NCI-H2196 treated with DMSO at 0.1 percent for 48 hours (cell line): ENCODE data around the gene ZNF445.
"Not testable (repeated sequence)": the region's sequence is repeated elsewhere in the genome, so short reads cannot be mapped to it uniquely, and the experiment has no call there.

Experiments used
- DNase-seq: peaks from one replicate; lab custom pipeline; 2025; ENCODE audit not compliant: unreplicated experiment; lab: John Stamatoyannopoulos, UW

ZNF445 gene

DNA sequence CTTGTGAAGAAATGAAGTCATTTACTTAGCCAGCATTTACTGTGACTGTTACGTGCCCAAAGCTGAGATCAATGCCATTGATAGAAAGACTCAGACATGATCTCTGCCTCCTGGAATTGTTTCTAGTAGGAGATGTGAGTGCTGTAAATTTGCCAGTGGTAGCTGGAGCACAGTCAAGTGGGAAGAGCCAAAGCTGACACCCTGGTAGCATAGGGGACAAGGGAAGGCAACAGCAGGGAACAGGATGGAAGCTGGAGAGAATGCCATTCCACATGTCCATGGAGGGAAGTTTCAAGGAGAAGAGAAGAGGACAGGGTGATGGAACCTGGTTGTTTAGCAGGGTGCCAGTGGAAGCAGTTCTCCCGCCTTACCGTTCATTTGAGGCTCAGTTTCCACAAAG lies 74.9 kb downstream of the ZNF445 start:
- no peak for DNase-seq

DNA sequence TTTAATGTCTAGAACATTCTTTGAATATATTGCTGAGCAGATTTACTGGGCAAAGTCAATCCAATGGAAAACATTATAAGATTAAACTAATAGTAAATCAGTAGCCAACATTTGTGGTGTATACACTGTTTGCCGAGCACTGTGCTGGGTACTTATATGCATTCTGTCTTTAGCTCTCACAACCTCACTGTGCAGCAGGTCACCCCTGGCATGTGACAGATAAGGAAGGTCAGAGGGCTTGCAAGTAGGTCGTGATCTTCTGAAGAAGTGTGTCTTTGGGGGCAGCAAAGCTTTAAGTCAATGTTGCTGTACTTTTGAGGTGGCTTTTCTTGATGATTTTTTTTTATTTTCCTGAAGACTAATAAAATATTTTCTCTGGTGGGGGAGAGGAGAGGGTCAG lies 76.7 kb downstream of the ZNF445 start:
- no peak for DNase-seq

DNA sequence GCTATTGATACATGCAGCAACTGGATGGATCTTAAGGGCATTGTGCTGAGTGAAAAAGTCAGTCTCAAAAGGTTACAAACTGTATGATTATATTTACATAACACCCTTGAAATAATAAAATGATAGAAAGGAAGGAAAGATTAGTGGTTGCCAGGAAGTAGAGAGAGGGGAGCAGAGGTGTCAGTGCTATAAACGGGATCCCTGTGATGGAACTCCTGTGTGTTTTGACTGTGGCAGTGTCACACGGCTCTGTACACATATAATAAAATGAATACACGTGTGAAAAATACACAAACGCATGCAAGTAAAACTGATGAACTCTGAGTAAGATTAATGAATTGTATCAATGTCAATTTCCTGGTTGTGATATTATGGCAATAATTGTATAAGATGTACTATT lies 78.6 kb downstream of the ZNF445 start:
- DNase-seq = no peak

DNA sequence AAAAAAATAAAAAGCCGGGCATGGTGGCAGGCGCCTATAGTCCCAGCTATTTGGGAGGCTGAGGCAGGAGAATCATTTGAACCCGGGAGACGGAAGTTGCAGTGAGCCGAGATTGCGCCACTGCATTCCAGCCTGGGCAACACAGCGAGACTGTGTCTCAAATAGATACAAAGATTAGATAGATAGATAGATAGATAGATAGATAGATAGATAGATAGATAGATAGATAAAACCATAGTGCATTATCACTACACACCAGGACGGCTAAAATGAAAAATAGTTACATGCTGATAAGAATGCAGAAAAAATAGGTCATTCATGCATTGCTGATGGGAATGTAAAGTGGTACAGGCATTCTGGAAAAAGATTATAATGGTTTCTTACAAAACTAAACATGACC lies 79.2 kb downstream of the ZNF445 start:
- DNase-seq = not testable (repeated sequence)

DNA sequence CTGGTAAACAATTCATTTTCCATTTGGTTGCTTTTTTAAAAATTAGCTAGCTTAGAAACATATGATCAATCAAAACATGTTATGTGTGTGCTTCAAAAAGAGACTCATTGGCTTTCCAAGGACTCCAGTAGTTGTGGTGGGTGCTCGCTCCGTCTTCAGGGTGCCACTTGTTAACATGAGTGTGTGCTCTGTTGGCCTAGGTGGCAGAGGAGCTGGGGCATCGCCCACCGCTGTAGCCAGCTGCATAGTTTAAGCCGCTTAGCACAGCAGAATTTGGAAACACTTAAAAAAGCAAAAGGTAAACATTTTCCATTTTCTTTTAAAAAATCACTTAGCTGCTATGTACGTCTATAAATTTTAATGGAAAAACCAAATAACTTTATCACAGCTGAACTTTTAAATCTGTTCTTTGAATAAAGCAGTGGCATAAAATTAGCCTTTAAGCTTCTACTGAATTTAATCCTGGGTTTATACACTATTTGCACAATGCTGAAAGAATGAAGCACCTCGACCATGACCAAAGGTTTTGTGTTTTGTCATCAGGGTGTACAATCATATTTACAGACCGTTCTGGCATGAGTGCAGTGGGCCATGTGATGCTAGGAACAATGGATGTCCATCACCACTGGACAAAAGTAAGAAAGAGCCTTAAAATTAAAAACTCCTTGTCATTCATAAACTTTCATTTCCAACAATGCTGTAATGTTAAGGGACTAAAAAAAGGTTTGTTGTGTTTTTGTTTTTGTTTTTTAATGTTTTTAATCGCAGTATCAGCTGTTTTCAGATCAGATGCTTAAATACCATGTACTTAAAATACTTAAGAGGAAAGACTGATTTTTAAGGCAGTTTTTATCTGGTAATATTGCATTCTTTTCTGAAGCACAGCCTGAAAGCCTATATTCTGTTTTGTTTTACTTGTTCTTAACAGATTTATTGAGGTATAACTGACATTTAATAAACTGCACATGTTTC lies 81.0 kb downstream of the ZNF445 start:
- no peak for DNase-seq

DNA sequence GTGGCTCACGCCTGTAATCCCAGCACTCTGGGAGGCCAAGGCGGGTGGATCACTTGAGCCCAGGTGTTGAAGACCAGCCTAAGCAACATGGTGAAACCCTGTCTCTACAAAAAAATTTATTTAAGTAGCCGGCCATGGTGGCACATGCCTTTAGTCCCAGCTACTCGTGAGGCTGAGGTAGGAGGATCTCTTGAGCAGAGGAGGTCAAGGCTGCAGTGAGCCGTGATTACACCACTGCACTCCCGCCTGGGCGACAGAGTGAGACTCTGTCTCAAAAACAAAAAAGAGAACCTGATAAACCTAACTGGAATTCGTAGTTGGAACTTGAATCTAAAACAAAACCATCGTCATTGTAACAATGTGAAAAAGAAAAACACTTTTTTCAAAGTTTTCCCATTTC lies 81.8 kb downstream of the ZNF445 start:
- no peak for DNase-seq

DNA sequence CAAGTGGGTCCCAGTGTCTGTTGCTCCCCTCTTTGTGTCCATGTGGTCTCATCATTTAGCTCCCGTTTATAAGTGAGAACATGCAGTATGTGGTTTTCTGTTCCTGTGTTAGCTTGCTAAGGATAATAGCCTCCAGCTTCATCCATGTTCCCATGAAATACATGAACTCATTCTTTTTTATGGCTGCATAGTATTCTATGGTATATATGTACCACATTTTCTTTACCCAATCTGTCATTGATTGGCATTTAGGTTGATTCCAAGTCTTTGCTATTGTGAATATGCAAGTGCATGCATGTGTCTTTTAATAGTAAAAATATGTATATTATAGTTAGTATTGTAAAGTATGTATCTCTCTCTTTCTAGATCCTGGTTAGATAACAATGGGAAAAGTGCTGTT lies 85.0 kb downstream of the ZNF445 start:
- DNase-seq = no peak

DNA sequence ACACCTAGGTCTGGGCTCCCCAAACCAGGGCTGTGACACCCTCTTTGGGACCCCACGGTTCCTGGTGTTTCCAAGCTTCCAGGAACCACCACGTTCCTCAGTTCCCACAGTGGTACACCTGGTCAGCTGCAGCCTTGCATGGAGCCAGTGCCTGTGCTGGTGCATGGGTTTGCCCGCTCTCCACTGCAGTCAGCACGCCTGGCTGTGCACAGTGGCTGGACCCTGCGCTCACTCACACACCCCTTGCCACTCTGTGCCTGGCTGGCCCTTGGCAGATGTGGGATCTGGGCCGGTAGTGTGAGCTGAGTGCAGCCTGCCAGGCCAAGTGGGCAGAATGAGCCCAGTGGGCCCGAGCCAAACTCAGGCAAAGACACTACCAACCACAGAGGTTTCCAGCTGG lies 90.1 kb downstream of the ZNF445 start:
- DNase-seq = no peak
